HG03039 (cell line): ENCODE data around the gene TCHH.
"Not testable (repeated sequence)": the region's sequence is repeated elsewhere in the genome, so short reads cannot be mapped to it uniquely, and the experiment has no call there.

ENCODE experiments used
- ATAC-seq: cut with Tn5 transposase; IDR thresholded peaks from one replicate; pipeline ENCODE4 v1.9.1; 2021; ENCODE audit warnings: mild to moderate bottlenecking, moderate library complexity; ENCODE audit not compliant: unreplicated experiment

Gene TCHH

GRCh38 chr1:152112885-152113432 lies 2.3 kb downstream of the TCHH start:
- no peak for ATAC-seq

- ATAC-seq = no peak
Observed at GRCh38 chr1:152112101-152112884, 3.0 kb downstream of the TCHH start.

- ATAC-seq = no peak
Observed at GRCh38 chr1:152111515-152111968, 3.7 kb downstream of the TCHH start.

GRCh38 chr1:152110860-152111514 lies 4.3 kb downstream of the TCHH start:
- ATAC-seq = no peak

- ATAC-seq = no peak
Observed at GRCh38 chr1:152110365-152110859, 4.8 kb downstream of the TCHH start.

- no peak for ATAC-seq
Observed at GRCh38 chr1:152109998-152110294, 5.3 kb downstream of the TCHH start.

GRCh38 chr1:152109231-152109997 lies 5.8 kb downstream of the TCHH start:
- no peak for ATAC-seq

- ATAC-seq = no peak
Observed at GRCh38 chr1:152108882-152109222, 6.4 kb downstream of the TCHH start.

- no peak for ATAC-seq
Observed at GRCh38 chr1:152107984-152108881, 7.0 kb downstream of the TCHH start.

- ATAC-seq = no peak
Observed at GRCh38 chr1:152107031-152107983, 7.9 kb downstream of the TCHH start.

GRCh38 chr1:152104854-152105253 lies 10.4 kb downstream of the TCHH start:
- ATAC-seq = no peak

GRCh38 chr1:152096931-152097330 lies 18.3 kb downstream of the TCHH start:
- no peak for ATAC-seq

GRCh38 chr1:152089014-152089674 lies 26.1 kb downstream of the TCHH start, which contains the start of gene TCHHL1:
TSS of gene TCHHL1 (minus strand) at chr1:152089064. CDS start at chr1:152088143, 921 bp downstream.
- ATAC-seq = no peak

- no peak for ATAC-seq
Observed at GRCh38 chr1:152086760-152087159, 28.5 kb downstream of the TCHH start.

GRCh38 chr1:152084853-152085252 lies 30.4 kb downstream of the TCHH start:
- no peak for ATAC-seq

GRCh38 chr1:152081026-152081425 lies 34.2 kb downstream of the TCHH start:
- not testable (repeated sequence) for ATAC-seq

GRCh38 chr1:152080494-152080893 lies 34.8 kb downstream of the TCHH start:
- ATAC-seq = not testable (repeated sequence)

GRCh38 chr1:152078831-152079441 lies 36.3 kb downstream of the TCHH start:
- no peak for ATAC-seq
